GM12801 (cell line): ENCODE measurements around the gene GUCY2D.

ENCODE experiments used
- CTCF ChIP-seq: IDR thresholded peaks from one replicate; pipeline ENCODE4 v1.5.1; 2011; ENCODE audit warnings: control low read depth; ENCODE audit not compliant: insufficient read length; ENCODE audit errors: extremely low read depth

Gene GUCY2D

GRCh38 chr17:8068736-8069586 is 66.5 kb downstream of the GUCY2D start:
- TF ChIP-seq CTCF: no peak

GRCh38 chr17:8069587-8069860 is 67.1 kb downstream of the GUCY2D start:
- no peak for TF ChIP-seq CTCF
